Loucy (cell line): ENCODE measurements around the gene GSAP.

ENCODE experiments used
- CTCF ChIP-seq: fragments of 200-600 bp; sonication (generic); conservative IDR thresholded peaks from 2 replicates; pipeline ENCODE4 v1.5.1; 2014; ENCODE audit warnings: mild to moderate bottlenecking, antibody characterized with exemption, low read length
- EZH2phosphoT487 ChIP-seq: fragments of 200-600 bp; IDR thresholded peaks from 2 replicates; pipeline ENCODE4 v1.6.1; 2018; ENCODE audit warnings: antibody characterized with exemption, mild to moderate bottlenecking, moderate library complexity, borderline replicate concordance

GRCh38 chr7:77428777-77429231 lies 12.7 kb upstream of the GSAP start:
- TF ChIP-seq CTCF (no peak), EZH2phosphoT487 (no peak)
